ENCODE data around the gene PDGFB.

PDGFB gene

DNA sequence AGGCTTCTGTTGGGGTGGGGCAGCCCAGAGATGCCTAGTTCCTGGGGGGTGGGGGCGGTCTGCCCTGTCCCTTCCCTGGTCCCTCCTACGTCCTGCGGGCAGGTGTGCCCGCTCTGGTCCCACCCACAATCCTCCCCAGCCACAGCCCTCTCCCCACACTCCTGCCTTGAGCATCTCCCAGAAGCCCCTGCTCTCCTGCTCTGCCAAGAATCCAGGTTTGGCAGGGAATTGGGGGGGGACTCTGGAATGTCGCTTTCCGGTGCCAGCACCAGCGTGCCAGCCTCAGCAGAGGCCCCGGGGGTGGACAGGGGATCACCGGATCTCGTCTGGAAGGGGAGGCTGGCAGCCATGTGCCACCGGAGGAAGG, 11.4 kb upstream of the PDGFB start:
- TF ChIP-seq, protein P1, sequence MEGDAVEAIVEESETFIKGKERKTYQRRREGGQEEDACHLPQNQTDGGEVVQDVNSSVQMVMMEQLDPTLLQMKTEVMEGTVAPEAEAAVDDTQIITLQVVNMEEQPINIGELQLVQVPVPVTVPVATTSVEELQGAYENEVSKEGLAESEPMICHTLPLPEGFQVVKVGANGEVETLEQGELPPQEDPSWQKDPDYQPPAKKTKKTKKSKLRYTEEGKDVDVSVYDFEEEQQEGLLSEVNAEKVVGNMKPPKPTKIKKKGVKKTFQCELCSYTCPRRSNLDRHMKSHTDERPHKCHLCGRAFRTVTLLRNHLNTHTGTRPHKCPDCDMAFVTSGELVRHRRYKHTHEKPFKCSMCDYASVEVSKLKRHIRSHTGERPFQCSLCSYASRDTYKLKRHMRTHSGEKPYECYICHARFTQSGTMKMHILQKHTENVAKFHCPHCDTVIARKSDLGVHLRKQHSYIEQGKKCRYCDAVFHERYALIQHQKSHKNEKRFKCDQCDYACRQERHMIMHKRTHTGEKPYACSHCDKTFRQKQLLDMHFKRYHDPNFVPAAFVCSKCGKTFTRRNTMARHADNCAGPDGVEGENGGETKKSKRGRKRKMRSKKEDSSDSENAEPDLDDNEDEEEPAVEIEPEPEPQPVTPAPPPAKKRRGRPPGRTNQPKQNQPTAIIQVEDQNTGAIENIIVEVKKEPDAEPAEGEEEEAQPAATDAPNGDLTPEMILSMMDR (IDR thresholded peaks at IDR 0.05), result no peak

DNA sequence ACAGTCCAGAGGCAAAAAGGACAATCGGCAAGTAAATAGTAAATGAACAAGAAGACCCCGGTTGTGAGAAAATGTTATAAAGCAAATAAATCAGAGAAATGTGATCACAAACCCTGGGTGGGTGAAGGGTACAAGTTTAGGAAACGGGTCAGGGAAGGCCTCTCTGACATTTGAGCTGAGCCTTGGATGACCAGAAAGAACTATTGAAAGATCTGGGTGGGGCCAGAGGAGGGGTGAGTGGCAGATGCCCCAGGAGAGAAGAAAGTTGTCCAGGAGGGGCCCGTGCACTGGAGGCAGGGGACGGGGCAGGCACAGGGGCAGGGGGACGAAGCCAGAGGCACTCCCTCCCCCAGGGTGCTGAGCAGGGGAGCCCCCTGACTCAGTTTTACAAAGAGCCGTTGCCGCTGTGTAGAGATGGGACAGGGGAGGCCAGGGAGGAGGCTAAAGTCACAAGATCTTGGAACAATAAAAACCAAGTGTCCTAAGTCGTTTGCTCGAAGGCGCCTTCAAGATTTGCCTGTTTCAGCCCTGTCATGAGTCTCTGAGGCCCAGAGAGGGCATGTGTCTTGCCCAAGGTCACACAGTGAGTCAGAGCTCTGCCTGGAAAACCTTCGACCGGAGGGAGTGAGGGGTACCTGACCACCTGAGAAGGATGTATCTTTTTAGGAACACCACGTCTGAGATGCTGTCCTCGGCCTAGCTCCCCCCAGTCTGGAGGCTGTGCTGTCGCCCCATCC, 10.8 kb upstream of the PDGFB start:
- TF ChIP-seq, protein P1 (IDR thresholded peaks at IDR 0.05), result no peak

DNA sequence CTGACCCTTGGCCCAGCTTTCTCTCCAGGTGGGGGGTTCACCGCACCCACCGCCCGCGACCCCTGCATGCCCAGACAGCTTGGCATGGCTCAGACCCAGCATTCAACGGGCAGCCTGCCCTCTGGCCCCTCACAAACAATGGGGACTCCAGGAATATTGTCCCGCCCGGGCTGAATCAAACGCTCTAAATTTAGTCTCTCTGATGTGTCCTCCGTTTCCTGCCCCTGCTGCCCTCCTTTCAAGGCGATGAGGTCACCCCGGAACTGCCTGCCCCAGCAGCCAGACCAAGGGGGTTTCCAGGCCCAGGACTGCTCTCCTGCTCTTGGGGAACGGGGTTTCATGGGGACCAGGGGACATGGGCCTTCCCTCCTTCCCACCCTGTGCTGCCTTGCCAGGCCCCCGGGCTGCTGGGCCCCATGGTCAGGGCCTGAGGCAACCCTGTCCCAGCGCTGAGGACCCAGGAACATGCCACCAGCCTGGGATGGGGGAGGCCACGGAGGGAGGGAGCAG, 10.1 kb upstream of the PDGFB start:
- TF ChIP-seq, protein P1 (IDR thresholded peaks at IDR 0.05), result no peak

GRCh38 chr22:39254122-39254521, 9.3 kb upstream of the PDGFB start:
- TF ChIP-seq, protein P1 (IDR thresholded peaks at IDR 0.05), result no peak

DNA sequence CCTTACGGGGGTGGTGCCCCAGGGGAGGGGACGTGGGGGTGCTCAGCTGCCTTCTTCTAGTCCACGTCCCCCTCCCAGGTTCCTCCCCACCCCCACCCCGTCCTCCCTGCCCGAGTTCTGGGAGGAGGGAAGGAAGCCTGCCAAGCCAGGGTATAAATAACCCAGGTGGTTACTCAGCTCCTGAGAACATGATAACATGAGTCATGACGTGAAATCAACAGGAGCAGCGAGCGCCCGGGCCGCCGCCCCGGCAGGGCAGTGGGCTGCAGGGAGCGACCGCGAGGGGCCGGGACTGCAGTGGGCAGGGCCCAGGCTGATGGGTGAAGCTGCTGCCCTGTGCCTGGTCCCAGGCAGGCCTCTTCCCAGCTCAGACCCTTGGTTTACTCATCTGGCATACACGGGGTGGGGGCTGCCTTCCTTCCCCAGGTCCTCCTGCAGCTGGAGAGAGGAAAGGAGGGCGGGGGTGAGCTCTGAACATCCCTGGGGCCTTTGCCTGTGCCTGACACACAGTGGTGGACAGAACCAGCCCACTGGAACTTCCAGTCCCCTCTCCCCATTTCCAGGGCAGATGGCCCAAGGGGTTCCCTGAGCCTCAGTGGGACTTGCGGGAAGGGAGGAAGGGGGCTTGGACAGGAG, 8.8 kb upstream of the PDGFB start:
- TF ChIP-seq, protein P1 (IDR thresholded peaks at IDR 0.05), result no peak

DNA sequence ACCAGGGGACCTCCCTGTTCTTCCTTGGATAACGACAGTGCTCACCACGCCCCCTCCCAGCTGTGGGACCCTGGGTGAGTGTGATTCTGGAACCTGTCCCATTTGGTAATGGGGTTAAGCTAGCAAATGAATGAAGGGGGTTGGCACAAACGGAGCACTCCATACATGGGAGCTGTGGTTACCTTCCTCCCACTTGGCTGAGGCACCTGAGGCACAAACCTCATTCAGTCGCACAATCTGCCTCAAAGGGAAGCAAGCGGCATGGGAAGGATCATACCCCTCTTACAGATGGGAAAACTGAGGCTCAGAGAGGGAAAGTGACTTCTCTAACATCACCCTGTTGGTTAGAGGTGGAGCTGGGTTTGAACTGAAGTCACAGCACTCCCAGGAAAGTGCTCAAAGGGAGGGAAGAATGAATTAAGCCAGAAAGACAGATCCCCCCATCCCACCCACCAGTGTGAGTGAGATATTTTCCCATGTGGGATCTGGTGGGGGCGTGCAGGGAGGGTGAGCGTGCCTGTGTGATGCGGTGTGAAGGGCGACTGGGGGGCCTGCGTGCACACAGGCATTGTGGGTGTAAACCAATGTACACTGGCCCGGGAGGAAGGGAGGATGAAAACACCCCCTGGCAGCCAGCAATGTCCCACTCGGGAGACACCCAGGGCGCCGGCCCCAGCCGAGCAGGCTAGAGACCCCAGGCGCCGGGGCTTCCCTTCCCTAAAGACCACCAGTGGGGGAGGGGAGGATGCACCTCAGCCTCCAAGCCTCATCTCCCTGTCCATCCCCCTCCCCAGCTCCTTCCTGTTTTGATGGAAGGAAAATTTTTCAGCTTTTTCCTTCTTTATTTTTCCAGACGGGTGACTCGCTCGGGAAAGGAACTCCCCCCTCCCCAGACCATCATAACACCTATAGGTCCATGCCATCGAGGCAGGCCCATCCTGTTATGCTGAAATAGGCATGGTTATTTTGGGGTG, 8.0 kb upstream of the PDGFB start:
- TF ChIP-seq, protein P1 (IDR thresholded peaks at IDR 0.05), result no peak

- TF ChIP-seq, protein P1 (IDR thresholded peaks at IDR 0.05), result no peak
Measured at GRCh38 chr22:39251762-39252460, 7.1 kb upstream of the PDGFB start.
